HepG2 (cell line): ENCODE data around the gene UVSSA.

Source experiments
- CBFB ChIP-seq: sonication (generic); formaldehyde crosslinking; IDR thresholded peaks from 2 replicates; pipeline ENCODE4 v1.4.0; 2020; ENCODE audit warnings: missing genetic modification reagents
- DNMT1 ChIP-seq: sonication (generic); formaldehyde crosslinking; IDR thresholded peaks from 2 replicates; pipeline ENCODE4 v1.5.1; 2020; ENCODE audit warnings: mild to moderate bottlenecking, missing genetic modification reagents
- ETV5 ChIP-seq: IDR thresholded peaks from 2 replicates; pipeline ENCODE4 v1.6.1; 2018; ENCODE audit warnings: missing biosample characterization, missing genetic modification reagents, inconsistent platforms, borderline replicate concordance
- FOSL1 ChIP-seq: sonication (generic); formaldehyde crosslinking; IDR thresholded peaks from 2 replicates; pipeline ENCODE4 v1.9.0; 2021; ENCODE audit warnings: missing genetic modification reagents, borderline replicate concordance
- ONECUT2 ChIP-seq: sonication (generic); formaldehyde crosslinking; IDR thresholded peaks from 2 replicates; pipeline ENCODE4 v1.4.0; 2020; ENCODE audit warnings: missing genetic modification reagents
- POLR2AphosphoS5 ChIP-seq: IDR thresholded peaks from 2 replicates; pipeline ENCODE4 v1.6.1; 2012; ENCODE audit warnings: low read depth, low read length
- RCOR2 ChIP-seq: IDR thresholded peaks from 2 replicates; pipeline ENCODE4 v1.6.1; 2016; ENCODE audit warnings: missing biosample characterization, missing genetic modification reagents
- SUZ12 ChIP-seq: fragments of 150-350 bp; IDR thresholded peaks from 2 replicates; pipeline ENCODE4 v1.6.1; 2014; ENCODE audit warnings: low read depth, low read length

- TF ChIP-seq RCOR2 = no peak
- TF ChIP-seq ONECUT2 (CRISPR knock-in tag) = no peak
- TF ChIP-seq ETV5 = no peak
- no peak for TF ChIP-seq CBFB (CRISPR knock-in tag)
- no peak for TF ChIP-seq POLR2AphosphoS5
- TF ChIP-seq SUZ12 = no peak
- no peak for TF ChIP-seq DNMT1
- no peak for TF ChIP-seq FOSL1 (CRISPR knock-in tag)
These were observed 17.7 kb downstream of the UVSSA start for GRCh38 chr4:1364748-1365147.
